Endothelial cell of umbilical vein (primary cell): ENCODE data around the gene RSPH1. TPM values are rescaled to one million over a fixed set of nuclear protein-coding genes. Genes with fewer than 3 reads are reported as not detected.

Experiments used
- BruUV-seq: library from RNA; stranded (reverse); fragments of 400-500 nt; replicated peaks from 2 replicates; lab custom pipeline; 2021; lab: Mats Ljungman, UMichigan
- CTCF ChIA-PET: fragments of 300-600, 350-600 bp; sonication (Branson Sonifier 250); formaldehyde crosslinking; loops from one replicate; lab custom pipeline; 2021; ENCODE audit warnings: antibody characterized with exemption, inconsistent platforms; lab: Charles Lee
- POLR2A ChIA-PET: fragments of 300-600, 350-600 bp; sonication (Branson Sonifier 250); formaldehyde crosslinking; loops from one replicate; lab custom pipeline; 2021; ENCODE audit warnings: antibody characterized with exemption, inconsistent platforms; lab: Charles Lee
- DNase-seq: peaks from one replicate; pipeline ENCODE4 v3.0.0-alpha.2; 2011; ENCODE audit warnings: low read depth, low spot score
- FAIRE-seq: peaks from 2 replicates; lab custom pipeline; 2011; peaks lifted over from hg19 to GRCh38; lab: Jason Lieb, UNC
- H2AFZ ChIP-seq: 2 replicates; pipeline ENCODE4 v1.6.0; 2012; ENCODE audit warnings: low read depth, low read length, control low read depth, inconsistent platforms
- H3K27ac ChIP-seq: 2 replicates; pipeline ENCODE4 v1.5.1; 2011; ENCODE audit warnings: low read depth, mild to moderate bottlenecking, control low read depth, low read length, moderate library complexity; ENCODE audit not compliant: insufficient read depth
- H3K27me3 ChIP-seq, 2 experiments: 2 replicates each; pipeline versions ENCODE4 v1.6.0 to v1.6.1; 2011; ENCODE audit warnings: low read length in 2 of 2, mixed read lengths in 1 of 2; ENCODE audit not compliant: control insufficient read depth in 2 of 2, insufficient read depth in 2 of 2
- H3K36me3 ChIP-seq, 2 experiments: 2 replicates in 1 of 2; 3 replicates in 1 of 2; pipeline ENCODE4 v1.5.1; 2011; ENCODE audit warnings: low read length in 2 of 2, mild to moderate bottlenecking in 1 of 2, moderate library complexity in 1 of 2; ENCODE audit not compliant: control insufficient read depth in 2 of 2, insufficient read depth in 2 of 2; ENCODE audit errors: extremely low read depth in 1 of 2
- H3K4me1 ChIP-seq: 3 replicates; pipeline ENCODE4 v1.5.1; 2011; ENCODE audit warnings: mild to moderate bottlenecking, low read length; ENCODE audit not compliant: control insufficient read depth, insufficient read depth; ENCODE audit errors: extremely low read depth
- H3K4me2 ChIP-seq: 2 replicates; pipeline ENCODE4 v1.6.1; 2011; ENCODE audit warnings: low read length, control low read depth, mixed read lengths; ENCODE audit not compliant: insufficient read depth
- H3K4me3 ChIP-seq, 3 experiments: fragments of 200-600 bp in 1 of 3; sonication (generic), shearing (Covaris generic) in 1 of 3; replicated peaks in 1 of 3; 2 replicates each; pipeline ENCODE4 v1.5.1; 2011 to 2016; ENCODE audit warnings: control low read depth in 3 of 3, low read length in 3 of 3, mild to moderate bottlenecking in 2 of 3, inconsistent platforms in 1 of 3, low read depth in 1 of 3, moderate library complexity in 1 of 3; ENCODE audit not compliant: insufficient read depth in 1 of 3
- H3K79me2 ChIP-seq: 2 replicates; pipeline ENCODE4 v1.6.0; 2012; ENCODE audit warnings: low read length, inconsistent platforms; ENCODE audit not compliant: control insufficient read depth, insufficient read depth
- H3K9ac ChIP-seq: replicated peaks from 2 replicates; pipeline ENCODE3; 2011; ENCODE audit warnings: low read length, control low read depth; ENCODE audit not compliant: insufficient read depth; ENCODE audit errors: extremely low read depth
- H3K9me1 ChIP-seq: replicated peaks from 3 replicates; pipeline ENCODE4 v1.6.0; 2011; ENCODE audit warnings: mild to moderate bottlenecking, low read length; ENCODE audit not compliant: control insufficient read depth, insufficient read depth; ENCODE audit errors: extremely low read depth
- H3K9me3 ChIP-seq: replicated peaks from 2 replicates; pipeline ENCODE4 v1.5.1; 2012; ENCODE audit warnings: low read length, inconsistent platforms; ENCODE audit not compliant: control insufficient read depth, insufficient read depth
- H4K20me1 ChIP-seq: replicated peaks from 2 replicates; pipeline ENCODE3; 2011; ENCODE audit warnings: mild to moderate bottlenecking, low read length; ENCODE audit not compliant: control insufficient read depth, insufficient read depth; ENCODE audit errors: extremely low read depth
- EZH2 ChIP-seq: IDR thresholded peaks from 2 replicates; pipeline ENCODE4 v1.6.1; 2012; ENCODE audit warnings: borderline replicate concordance, low read depth, mild to moderate bottlenecking, moderate library complexity, low read length, inconsistent platforms; ENCODE audit not compliant: severe bottlenecking
- FOS ChIP-seq: IDR thresholded peaks from 2 replicates; pipeline ENCODE4 v1.6.1; 2011; ENCODE audit warnings: mild to moderate bottlenecking, low read length, moderate library complexity, borderline replicate concordance; ENCODE audit not compliant: insufficient read depth
- GATA2 ChIP-seq: IDR thresholded peaks from 2 replicates; pipeline ENCODE4 v1.7.0; 2011; ENCODE audit warnings: low read depth, mild to moderate bottlenecking, moderate library complexity, mixed read lengths, low read length; ENCODE audit not compliant: insufficient read length, insufficient read depth
- JUN ChIP-seq: IDR thresholded peaks from 2 replicates; pipeline ENCODE4 v1.6.1; 2011; ENCODE audit warnings: borderline replicate concordance, low read depth; ENCODE audit not compliant: insufficient read length, insufficient read depth
- MYC ChIP-seq: IDR thresholded peaks from one replicate; pipeline ENCODE4 v1.6.1; 2011; ENCODE audit warnings: mild to moderate bottlenecking, low read depth, low read length
- POLR2A ChIP-seq: IDR thresholded peaks from 2 replicates; pipeline ENCODE4 v1.6.1; 2012; ENCODE audit warnings: low read depth, mild to moderate bottlenecking, control low read depth, low read length
- POLR2AphosphoS5 ChIP-seq: IDR thresholded peaks from 2 replicates; pipeline ENCODE4 v1.6.1; 2012; ENCODE audit warnings: low read depth, mild to moderate bottlenecking, control low read depth, low read length, moderate library complexity; ENCODE audit not compliant: insufficient read depth
- dilution Hi-C: fragments of 300-500 bp; cut with MboI; formaldehyde crosslinking; loops from one replicate; pipeline ENCODE4 v1.15.0; 2019; ENCODE audit warnings: low sequenced_read_pairs; ENCODE audit not compliant: extremely low pct_ligation_motif_present
- intact Hi-C: fragments of 100-400 bp; cut with micrococcal nuclease; formaldehyde crosslinking; loops from one replicate; pipeline ENCODE4 v1.10.0; 2022
- polyA plus RNA-seq, 4 experiments: library from polyadenylated mRNA; depleted of rRNA in 3 of 4; stranded (reverse) in 3 of 4; unstranded in 1 of 4; fragments of >200 nt; gene quantifications; 2 replicates each; pipeline versions ENCODE4 v1.2.1 to v1.2.3, GENCODE V29; 2011 to 2012; ENCODE audit warnings: missing spikeins in 1 of 4
- total RNA-seq: library from RNA; stranded (reverse); gene quantifications from 2 replicates; pipeline ENCODE4 v1.2.3, GENCODE V29; 2021
- TF ChIP-seq, protein P1 (sequence below), 2 donors: IDR thresholded peaks; 1 replicate in 1 of 2; 2 replicates in 1 of 2; pipeline ENCODE4 v1.5.1; 2011; ENCODE audit warnings: low read length in 2 of 2, mild to moderate bottlenecking in 2 of 2, moderate library complexity in 2 of 2, control low read depth in 1 of 2, inconsistent platforms in 1 of 2, low read depth in 1 of 2; ENCODE audit not compliant: insufficient read depth in 1 of 2; ENCODE audit errors: extremely low read depth in 1 of 2
- TF ChIP-seq, protein P2 (sequence below): IDR thresholded peaks from 2 replicates; pipeline ENCODE4 v1.6.1; 2011; ENCODE audit not compliant: insufficient read depth, insufficient read length

Gene RSPH1
- total and polyA plus RNA-seq, 2 donors (not counting 3 experiments of a cell fraction or from before 2014, with no cell fraction given) = 0.08 TPM; not detected in 1

DNA sequence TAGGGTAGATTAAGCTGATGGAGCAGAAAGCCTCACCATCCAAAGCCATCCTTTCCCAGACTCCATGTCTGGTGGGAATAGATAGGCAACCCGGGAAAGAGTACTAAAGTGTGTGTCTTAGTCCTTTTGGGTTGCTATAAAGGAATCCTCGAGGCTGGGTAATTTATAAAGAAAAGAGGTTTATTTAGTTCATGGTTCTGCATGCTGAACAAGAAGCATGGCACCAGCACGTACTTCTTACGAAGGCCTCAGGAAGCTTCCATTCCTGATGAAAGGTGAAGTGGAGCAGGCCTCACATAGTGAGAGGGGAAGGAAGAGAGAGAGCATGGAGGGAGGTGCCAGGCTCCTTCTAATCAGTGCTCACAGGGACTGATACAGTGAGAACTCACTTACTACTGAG, 11.4 kb upstream of the RSPH1 start:
- no TSS peak for BruUV-seq
- Histone ChIP-seq H3K79me2 (no peaks in the 10 kb centered on the region), H3K4me3 (no peak overlapping the region), H3K27me3 (peaks cover 12% of the 10 kb centered on the region in 2 experiments), H3K9ac (no peak overlapping the region), H3K9me1 (no peaks in the 10 kb centered on the region), H3K36me3 (no peaks in the 10 kb centered on the region), H2AFZ (no peak overlapping the region), H4K20me1 (no peaks in the 10 kb centered on the region), H3K4me2 (no peak overlapping the region), H3K27ac (no peak overlapping the region), H3K9me3 (no peaks in the 10 kb centered on the region), H3K4me1 (no peaks in the 10 kb centered on the region)
- DNase-seq (no peak), FAIRE-seq (no peak)
- CTCF ChIA-PET = no interaction called here
- TF ChIP-seq POLR2A (no peak), JUN (no peak), GATA2 (no peak), POLR2AphosphoS5 (no peak)
- TF ChIP-seq, protein P1, sequence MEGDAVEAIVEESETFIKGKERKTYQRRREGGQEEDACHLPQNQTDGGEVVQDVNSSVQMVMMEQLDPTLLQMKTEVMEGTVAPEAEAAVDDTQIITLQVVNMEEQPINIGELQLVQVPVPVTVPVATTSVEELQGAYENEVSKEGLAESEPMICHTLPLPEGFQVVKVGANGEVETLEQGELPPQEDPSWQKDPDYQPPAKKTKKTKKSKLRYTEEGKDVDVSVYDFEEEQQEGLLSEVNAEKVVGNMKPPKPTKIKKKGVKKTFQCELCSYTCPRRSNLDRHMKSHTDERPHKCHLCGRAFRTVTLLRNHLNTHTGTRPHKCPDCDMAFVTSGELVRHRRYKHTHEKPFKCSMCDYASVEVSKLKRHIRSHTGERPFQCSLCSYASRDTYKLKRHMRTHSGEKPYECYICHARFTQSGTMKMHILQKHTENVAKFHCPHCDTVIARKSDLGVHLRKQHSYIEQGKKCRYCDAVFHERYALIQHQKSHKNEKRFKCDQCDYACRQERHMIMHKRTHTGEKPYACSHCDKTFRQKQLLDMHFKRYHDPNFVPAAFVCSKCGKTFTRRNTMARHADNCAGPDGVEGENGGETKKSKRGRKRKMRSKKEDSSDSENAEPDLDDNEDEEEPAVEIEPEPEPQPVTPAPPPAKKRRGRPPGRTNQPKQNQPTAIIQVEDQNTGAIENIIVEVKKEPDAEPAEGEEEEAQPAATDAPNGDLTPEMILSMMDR (IDR thresholded peaks at IDR 0.05; ENCODE audit: extremely low read depth in 1 of 2, insufficient read depth in 1 of 2, low read depth in 1 of 2, low read length in 2 of 2) = no peak
- intact Hi-C loops = no loop called here
- POLR2A ChIA-PET = no interaction called here
- dilution Hi-C loops = no loop called here

DNA sequence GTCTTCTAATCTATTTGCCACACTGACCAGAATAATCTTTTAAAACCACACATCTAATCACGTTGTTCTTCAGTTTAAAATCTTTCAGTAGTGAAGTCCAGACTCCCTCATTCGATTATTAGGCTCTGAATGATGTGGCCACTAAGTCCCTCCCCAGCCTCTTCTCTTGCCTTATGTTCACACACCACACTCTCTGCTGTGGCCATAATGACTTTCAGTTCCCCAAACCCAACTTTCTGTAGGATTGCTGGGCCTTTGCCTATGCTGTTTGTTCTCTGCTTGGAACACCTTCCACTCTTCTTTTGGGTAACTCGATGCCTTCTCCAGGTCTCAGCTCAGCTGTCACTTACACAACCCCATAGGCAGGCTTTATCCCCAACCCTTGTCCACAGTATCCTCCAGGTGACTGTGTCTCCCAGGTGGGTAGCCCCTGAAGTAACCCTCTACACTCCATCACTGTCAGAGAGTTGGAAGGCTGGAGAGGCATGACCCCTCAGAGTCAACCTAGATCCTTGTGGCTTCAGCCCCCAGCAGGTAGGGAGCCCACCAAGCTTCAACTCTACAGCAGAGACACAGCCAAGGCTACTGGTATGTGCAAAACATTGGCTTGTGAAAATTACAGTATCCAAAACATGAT, 9.2 kb upstream of the RSPH1 start:
- no peak overlapping the region for H3K9ac ChIP-seq
- BruUV-seq = no TSS peak
- FAIRE-seq = no peak
- H3K4me2 ChIP-seq = no peak overlapping the region
- no peak overlapping the region for H2AFZ ChIP-seq
- intact Hi-C loops (no loop called here), dilution Hi-C loops (no loop called here)
- H3K27me3 ChIP-seq = peaks cover 12% of the 10 kb centered on the region in 2 experiments
- ChIA-PET POLR2A (no interaction called here), CTCF (interaction anchor here (0.6 kb wide), 1 partner anchor 524 kb away, joined by 3 read pairs; no protein-coding TSS in a partner anchor)
- H3K36me3 ChIP-seq = no peaks in the 10 kb centered on the region
- H3K27ac ChIP-seq = no peak overlapping the region
- DNase-seq = no peak
- H3K4me1 ChIP-seq = no peaks in the 10 kb centered on the region
- H3K79me2 ChIP-seq = no peaks in the 10 kb centered on the region
- no peaks in the 10 kb centered on the region for H4K20me1 ChIP-seq
- no peaks in the 10 kb centered on the region for H3K9me1 ChIP-seq
- no peak for TF ChIP-seq JUN
- TF ChIP-seq FOS = no peak
- no peak for TF ChIP-seq MYC
- TF ChIP-seq EZH2 = no peak
- TF ChIP-seq POLR2A = no peak
- TF ChIP-seq, protein P2, sequence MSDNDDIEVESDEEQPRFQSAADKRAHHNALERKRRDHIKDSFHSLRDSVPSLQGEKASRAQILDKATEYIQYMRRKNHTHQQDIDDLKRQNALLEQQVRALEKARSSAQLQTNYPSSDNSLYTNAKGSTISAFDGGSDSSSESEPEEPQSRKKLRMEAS = no peak
- no peak for TF ChIP-seq POLR2AphosphoS5
- TF ChIP-seq, protein P1 (IDR thresholded peaks at IDR 0.05; ENCODE audit: extremely low read depth in 1 of 2, insufficient read depth in 1 of 2, low read depth in 1 of 2, low read length in 2 of 2) = no peak
- no peak for TF ChIP-seq GATA2
- H3K9me3 ChIP-seq = no peaks in the 10 kb centered on the region
- no peak overlapping the region for H3K4me3 ChIP-seq
